ENCODE measurements around the gene PPP1R12B.
"Not testable (repeated sequence)": the region's sequence is repeated elsewhere in the genome, so short reads cannot be mapped to it uniquely, and the experiment has no call there.

Gene PPP1R12B

GRCh38 chr1:202452508-202452907 lies 104.0 kb downstream of the PPP1R12B start:
- DNase-seq (ENCODE audit: low spot score), result no peak

GRCh38 chr1:202456372-202457169 lies 108.1 kb downstream of the PPP1R12B start:
- not testable (repeated sequence) for DNase-seq (ENCODE audit: low spot score)

DNA sequence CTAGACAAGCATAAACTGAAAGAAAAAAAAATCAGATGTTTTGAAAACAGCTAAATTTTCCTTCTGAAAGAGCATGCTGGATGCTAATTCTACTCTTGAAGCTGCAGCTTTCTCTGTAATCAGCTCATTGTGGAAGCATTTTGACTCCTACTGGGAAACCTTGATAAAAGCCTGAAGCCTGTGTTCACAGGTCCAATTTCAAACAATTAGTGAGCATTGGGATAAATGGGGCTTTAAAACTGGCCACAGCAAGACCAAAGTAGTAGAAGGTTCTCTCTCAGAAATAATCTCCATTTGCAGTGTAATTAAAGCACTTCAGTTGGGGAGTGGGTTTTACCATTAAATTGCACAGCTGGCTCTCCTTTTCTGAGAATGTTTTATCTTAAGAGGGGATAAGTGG lies 110.2 kb downstream of the PPP1R12B start:
- not testable (repeated sequence) for DNase-seq (ENCODE audit: low spot score)

DNA sequence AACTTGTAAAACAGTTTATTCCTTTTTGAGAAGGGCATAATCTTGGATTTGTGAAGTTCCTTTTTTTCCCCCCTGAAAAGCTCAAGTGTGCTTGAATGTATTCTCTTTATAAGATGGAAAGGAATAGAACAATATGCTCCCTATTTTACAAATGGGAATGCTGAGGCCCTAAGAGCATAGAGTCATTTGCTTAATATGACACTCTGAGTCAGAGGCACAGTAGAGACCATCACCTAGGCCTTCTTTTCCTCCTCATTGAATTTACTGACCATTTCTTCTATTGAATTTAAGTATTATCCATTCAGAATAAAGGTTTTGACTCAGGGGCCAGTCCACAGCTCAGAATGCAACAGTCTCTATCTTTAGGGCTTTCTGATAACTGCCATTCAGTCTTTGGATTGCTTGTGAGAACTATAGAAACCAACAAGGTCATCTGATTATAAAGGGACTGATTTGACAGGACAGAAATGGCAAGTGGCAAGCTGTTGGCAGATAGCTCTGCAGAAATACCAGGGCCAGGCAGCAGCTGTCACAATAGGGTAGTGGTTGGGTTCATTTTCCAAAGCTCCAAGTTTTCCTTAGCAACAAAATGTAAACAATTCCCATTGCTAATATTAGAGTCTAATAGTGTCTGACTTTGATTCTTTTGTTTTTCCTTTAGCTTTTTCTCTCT lies 111.1 kb downstream of the PPP1R12B start:
- DNase-seq (ENCODE audit: low spot score), result not testable (repeated sequence)

DNA sequence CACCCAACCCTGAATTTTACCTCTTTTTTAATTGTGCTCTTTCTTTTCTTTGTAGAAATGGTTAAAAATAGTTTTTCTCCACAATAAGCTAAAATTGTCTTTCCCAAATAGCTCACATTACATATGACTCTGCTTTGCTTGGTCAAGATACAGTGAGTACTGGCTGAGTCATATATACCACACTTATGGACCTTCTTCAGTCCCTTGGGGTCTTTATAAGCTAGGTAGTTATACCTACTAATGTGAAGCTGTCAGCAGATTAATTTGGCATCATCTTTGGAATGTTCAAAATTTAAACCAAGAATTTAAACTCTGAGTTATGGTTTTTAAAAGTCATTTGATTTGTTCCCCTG lies 111.6 kb downstream of the PPP1R12B start:
- not testable (repeated sequence) for DNase-seq (ENCODE audit: low spot score)

- DNase-seq (ENCODE audit: low spot score), result no peak
These were observed 114.0 kb downstream of the PPP1R12B start for GRCh38 chr1:202462342-202463076.

GRCh38 chr1:202464153-202464742 lies 115.7 kb downstream of the PPP1R12B start:
- not testable (repeated sequence) for DNase-seq (ENCODE audit: low spot score)

DNA sequence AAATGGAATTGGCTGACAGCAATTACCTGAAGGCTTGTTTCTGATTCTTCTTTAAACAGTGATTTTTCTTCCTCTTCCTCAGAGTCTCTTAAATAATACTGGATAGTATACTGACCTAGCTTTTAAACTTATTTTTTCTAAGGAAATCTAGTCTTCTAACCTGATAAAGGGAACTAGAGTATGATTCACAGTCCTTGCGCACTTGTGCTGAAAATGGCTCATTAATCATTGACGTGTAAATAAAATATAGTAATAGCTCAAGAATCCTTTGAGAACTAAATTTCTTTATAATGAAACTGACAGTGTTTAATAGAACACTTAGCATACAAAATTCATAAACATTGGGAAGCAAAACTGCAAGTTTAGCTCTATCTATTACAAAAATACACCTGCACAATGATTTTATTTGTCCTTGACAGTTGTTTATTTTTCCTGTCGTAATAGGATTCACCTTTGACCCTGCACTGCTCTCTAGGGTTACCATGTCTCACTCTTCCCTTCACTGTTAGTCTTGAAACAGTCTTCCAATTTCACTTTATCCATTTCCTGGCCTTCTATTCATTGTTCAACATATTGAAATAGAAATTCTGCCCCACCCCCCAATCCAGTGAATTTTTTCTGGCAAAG lies 117.3 kb downstream of the PPP1R12B start:
- not testable (repeated sequence) for DNase-seq (ENCODE audit: low spot score)

DNA sequence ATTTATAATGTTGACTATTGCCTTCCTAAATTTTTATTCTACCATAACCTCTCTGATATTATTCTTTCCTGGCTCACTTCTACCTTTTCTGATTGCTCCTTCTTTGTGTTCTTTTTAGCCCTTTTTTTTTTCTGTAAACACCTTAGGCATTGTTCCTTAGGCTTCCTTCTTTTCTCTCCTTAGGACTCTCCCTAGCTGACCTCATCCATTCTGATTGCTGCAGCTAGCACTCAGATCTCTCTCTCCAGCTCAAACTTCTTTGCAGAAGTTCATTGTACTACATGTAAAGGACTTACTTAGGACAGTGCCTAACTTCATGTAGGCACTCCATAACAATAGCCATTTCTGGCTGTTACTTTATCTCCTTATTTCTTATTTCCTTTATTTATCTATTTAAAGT lies 117.8 kb downstream of the PPP1R12B start:
- DNase-seq (ENCODE audit: low spot score), result not testable (repeated sequence)

GRCh38 chr1:202467381-202467780 lies 118.9 kb downstream of the PPP1R12B start:
- not testable (repeated sequence) for DNase-seq (ENCODE audit: low spot score)

- DNase-seq (ENCODE audit: low spot score), result not testable (repeated sequence)
These were observed 120.2 kb downstream of the PPP1R12B start for GRCh38 chr1:202468695-202469094.

DNA sequence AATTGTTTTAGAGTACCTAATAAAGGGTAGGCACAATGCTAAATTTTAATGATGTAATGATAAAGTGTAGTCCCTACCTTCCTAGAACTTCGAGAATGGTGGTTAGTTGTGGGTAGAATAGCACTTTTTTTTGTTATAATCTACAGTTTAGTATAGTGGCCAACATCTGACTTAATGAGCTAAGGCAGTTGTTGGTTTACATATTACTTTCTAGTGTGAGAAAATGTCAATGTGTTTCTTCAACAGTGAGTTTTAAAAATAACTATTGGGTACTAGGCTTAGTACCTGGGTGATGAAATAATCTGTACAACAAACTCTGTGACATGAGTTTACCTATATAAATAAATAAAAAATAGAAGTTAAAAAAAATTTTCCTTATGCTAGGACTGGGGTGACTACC lies 120.6 kb downstream of the PPP1R12B start:
- DNase-seq (ENCODE audit: low spot score), result not testable (repeated sequence)

DNA sequence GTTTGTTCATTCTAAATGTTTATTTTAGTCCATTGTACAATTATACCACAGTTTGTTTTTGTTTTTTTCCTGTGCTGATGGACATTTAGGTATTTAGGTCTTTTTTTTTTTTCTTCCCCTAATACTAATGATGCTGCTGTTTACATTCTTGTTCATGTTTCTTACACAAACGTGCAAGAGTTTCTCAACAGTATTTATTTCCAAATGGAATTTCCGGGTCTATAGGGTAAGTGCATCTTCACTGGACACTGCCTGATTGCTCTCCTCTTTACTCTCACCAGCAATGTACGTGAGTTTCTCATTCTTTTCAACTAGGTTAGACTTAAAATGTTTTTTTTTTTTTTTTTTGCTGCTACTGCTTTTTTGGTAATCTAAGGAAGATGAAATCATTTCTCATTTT lies 122.7 kb downstream of the PPP1R12B start:
- DNase-seq (ENCODE audit: low spot score), result no peak

- DNase-seq (ENCODE audit: low spot score), result not testable (repeated sequence)
These were observed 124.0 kb downstream of the PPP1R12B start for GRCh38 chr1:202472347-202473124.

GRCh38 chr1:202473266-202474045 lies 125.0 kb downstream of the PPP1R12B start:
- DNase-seq (ENCODE audit: low spot score), result not testable (repeated sequence)

GRCh38 chr1:202479661-202480060 lies 131.2 kb downstream of the PPP1R12B start:
- not testable (repeated sequence) for DNase-seq (ENCODE audit: low spot score)

DNA sequence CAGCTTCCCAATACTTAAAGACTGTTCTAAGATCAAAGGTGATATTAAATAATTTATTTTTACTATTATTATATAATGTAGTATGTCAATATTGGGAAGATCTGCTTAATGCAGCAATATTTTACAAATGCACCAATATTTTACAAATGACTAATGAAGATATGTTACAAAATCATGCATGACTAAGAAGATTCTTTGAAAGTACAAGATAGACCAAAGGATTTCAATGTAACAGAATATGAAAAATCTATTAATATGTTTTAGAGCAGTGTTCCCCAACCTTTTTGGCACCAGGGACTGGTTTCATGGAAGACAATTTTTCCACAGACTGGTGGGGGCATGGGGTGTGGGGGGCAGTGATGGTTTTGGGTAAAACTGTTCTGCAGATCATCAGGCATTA lies 132.1 kb downstream of the PPP1R12B start:
- DNase-seq (ENCODE audit: low spot score), result not testable (repeated sequence)

GRCh38 chr1:202483362-202483761 lies 134.9 kb downstream of the PPP1R12B start:
- DNase-seq (ENCODE audit: low spot score), result not testable (repeated sequence)

DNA sequence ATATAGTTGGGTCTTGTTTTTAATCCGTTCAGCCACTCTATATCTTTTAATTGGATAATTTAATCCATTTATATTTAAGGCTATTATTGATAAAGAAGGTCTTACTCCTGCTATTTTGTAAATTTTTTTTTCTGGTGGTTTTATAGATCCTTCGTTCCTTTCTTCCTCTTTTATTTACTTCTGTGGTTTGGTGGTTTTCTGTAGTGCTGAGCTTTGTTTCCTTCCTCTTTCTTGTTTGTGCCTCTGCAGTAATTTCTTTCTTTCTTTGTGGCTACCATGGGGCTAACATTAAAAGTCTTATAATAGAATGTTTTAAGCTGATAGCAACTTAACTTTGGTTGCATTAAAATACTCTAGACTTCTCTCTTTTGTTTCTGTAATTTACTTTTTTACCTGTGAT lies 135.5 kb downstream of the PPP1R12B start:
- DNase-seq (ENCODE audit: low spot score), result not testable (repeated sequence)

DNA sequence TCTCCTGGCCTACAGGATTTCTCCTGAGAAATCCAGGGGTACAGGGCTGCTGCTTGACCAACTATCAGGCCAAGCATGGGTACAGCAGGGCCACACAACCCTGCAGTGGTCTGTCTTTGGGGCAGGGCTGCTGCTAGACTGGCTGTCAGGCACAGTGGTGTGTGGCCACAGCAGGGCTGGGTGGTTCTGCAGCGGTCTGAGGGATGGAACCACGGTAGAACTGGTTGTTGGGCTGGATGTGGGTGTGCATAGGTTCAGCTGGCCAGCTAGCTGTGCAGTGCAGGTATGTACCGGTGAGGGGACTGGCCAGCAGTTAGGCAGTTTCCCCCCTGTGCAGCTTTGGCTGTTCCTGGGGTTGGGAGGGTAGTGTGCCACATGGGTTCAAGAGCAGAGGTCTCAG lies 136.3 kb downstream of the PPP1R12B start:
- DNase-seq (ENCODE audit: low spot score), result not testable (repeated sequence)
